Testis (tissue), 2 donors: ENCODE measurements around the gene COQ2.

Experiments used
- POLR2A ChIP-seq: fragments of 450-650 bp; IDR thresholded peaks from one replicate; pipeline ENCODE4 v1.6.1; 2017; ENCODE audit warnings: antibody characterized with exemption, mild to moderate bottlenecking, moderate library complexity
- TF ChIP-seq, protein P1 (sequence below), 3 experiments: fragments of 450-650 bp in 2 of 3; fragments of 200-600 bp in 1 of 3; sonication (generic) in 1 of 3; IDR thresholded peaks; one replicate each; pipeline ENCODE4 v1.5.1; 2016 to 2019; ENCODE audit warnings: antibody characterized with exemption in 3 of 3, mild to moderate bottlenecking in 2 of 3, moderate library complexity in 1 of 3

- TF ChIP-seq, protein P1, sequence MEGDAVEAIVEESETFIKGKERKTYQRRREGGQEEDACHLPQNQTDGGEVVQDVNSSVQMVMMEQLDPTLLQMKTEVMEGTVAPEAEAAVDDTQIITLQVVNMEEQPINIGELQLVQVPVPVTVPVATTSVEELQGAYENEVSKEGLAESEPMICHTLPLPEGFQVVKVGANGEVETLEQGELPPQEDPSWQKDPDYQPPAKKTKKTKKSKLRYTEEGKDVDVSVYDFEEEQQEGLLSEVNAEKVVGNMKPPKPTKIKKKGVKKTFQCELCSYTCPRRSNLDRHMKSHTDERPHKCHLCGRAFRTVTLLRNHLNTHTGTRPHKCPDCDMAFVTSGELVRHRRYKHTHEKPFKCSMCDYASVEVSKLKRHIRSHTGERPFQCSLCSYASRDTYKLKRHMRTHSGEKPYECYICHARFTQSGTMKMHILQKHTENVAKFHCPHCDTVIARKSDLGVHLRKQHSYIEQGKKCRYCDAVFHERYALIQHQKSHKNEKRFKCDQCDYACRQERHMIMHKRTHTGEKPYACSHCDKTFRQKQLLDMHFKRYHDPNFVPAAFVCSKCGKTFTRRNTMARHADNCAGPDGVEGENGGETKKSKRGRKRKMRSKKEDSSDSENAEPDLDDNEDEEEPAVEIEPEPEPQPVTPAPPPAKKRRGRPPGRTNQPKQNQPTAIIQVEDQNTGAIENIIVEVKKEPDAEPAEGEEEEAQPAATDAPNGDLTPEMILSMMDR (IDR thresholded peaks at IDR 0.05) = no peak
- TF ChIP-seq POLR2A = no peak
These were observed 59.9 kb downstream of the COQ2 start for GRCh38 chr4:83224502-83225197.
